ENCODE measurements around the gene TMEM143. TPM values are rescaled to one million over a fixed set of nuclear protein-coding genes. Genes with fewer than 3 reads are reported as not detected.

Gene TMEM143
- total and polyA plus RNA-seq, 2 donors (not counting 3 experiments of a cell fraction or from before 2014, with no cell fraction given), result 5.4 to 7.3 TPM

GRCh38 chr19:48359123-48359522, 4.6 kb downstream of the TMEM143 start:
- FAIRE-seq, result no peak
- DNase-seq (ENCODE audit: low read depth, low spot score), result no peak
- CTCF ChIA-PET, result interaction anchor here (0.6 kb wide), 1 partner anchor 282 kb away, joined by 3 read pairs; no protein-coding TSS in a partner anchor

More at GRCh38 chr19:48359123-48359522, 4.6 kb downstream of the TMEM143 start:
- dilution Hi-C loops (cut with MboI; ENCODE audit: extremely low pct_ligation_motif_present, low sequenced_read_pairs) (no loop called here), intact Hi-C loops (cut with micrococcal nuclease) (no loop called here)
- Histone ChIP-seq H2AFZ (ENCODE audit: low read depth, low read length) (no peak overlapping the region), H3K4me2 (ENCODE audit: insufficient read depth, low read length) (no peak overlapping the region), H3K4me3 (replicated peaks in 1 of 3; ENCODE audit: insufficient read depth in 1 of 3, low read depth in 1 of 3, low read length in 3 of 3) (no peak overlapping the region), H3K4me1 (ENCODE audit: control insufficient read depth, extremely low read depth, insufficient read depth, low read length) (peaks cover 5% of the 10 kb centered on the region), H3K36me3 (ENCODE audit: control insufficient read depth in 2 of 2, extremely low read depth in 1 of 2, insufficient read depth in 2 of 2, low read length in 2 of 2) (no peaks in the 10 kb centered on the region), H3K27ac (ENCODE audit: insufficient read depth, low read depth, low read length) (no peak overlapping the region), H3K9me3 (replicated peaks; ENCODE audit: control insufficient read depth, insufficient read depth, low read length) (no peaks in the 10 kb centered on the region), H4K20me1 (replicated peaks; ENCODE audit: control insufficient read depth, extremely low read depth, insufficient read depth, low read length) (no peaks in the 10 kb centered on the region), H3K27me3 (ENCODE audit: control insufficient read depth in 2 of 2, insufficient read depth in 2 of 2, low read length in 2 of 2) (no peaks in the 10 kb centered on the region), H3K9me1 (replicated peaks; ENCODE audit: control insufficient read depth, extremely low read depth, insufficient read depth, low read length) (no peaks in the 10 kb centered on the region), H3K79me2 (ENCODE audit: control insufficient read depth, insufficient read depth, low read length) (no peaks in the 10 kb centered on the region), H3K9ac (replicated peaks; ENCODE audit: extremely low read depth, insufficient read depth, low read length) (no peak overlapping the region)
- POLR2A ChIA-PET, result no interaction called here
- BruUV-seq (replicated peaks), result no TSS peak
- TF ChIP-seq FOS (IDR thresholded peaks at IDR 0.05; ENCODE audit: borderline replicate concordance, insufficient read depth, low read length) (no peak), POLR2A (IDR thresholded peaks at IDR 0.05; ENCODE audit: low read depth, low read length) (no peak), POLR2AphosphoS5 (IDR thresholded peaks at IDR 0.05; ENCODE audit: insufficient read depth, low read depth, low read length) (no peak), MAX (IDR thresholded peaks at IDR 0.05; ENCODE audit: insufficient read depth, insufficient read length) (no peak), MYC (IDR thresholded peaks at IDR 0.05; ENCODE audit: low read depth, low read length) (no peak), CTCF (IDR thresholded peaks at IDR 0.05; ENCODE audit: extremely low read depth in 1 of 2, insufficient read depth in 1 of 2, low read depth in 1 of 2, low read length in 2 of 2) (no peak), JUN (IDR thresholded peaks at IDR 0.05; ENCODE audit: borderline replicate concordance, insufficient read depth, insufficient read length, low read depth) (no peak), EZH2 (IDR thresholded peaks at IDR 0.05; ENCODE audit: borderline replicate concordance, low read depth, low read length, severe bottlenecking) (no peak), GATA2 (IDR thresholded peaks at IDR 0.05; ENCODE audit: insufficient read depth, insufficient read length, low read depth, low read length) (no peak)
